ENCODE data around the gene MMD2. TPM values are rescaled to one million over a fixed set of nuclear protein-coding genes. Genes with fewer than 3 reads are reported as not detected.

Gene MMD2
- total RNA-seq, 1 experiment from 2014 or later: not detected

DNA sequence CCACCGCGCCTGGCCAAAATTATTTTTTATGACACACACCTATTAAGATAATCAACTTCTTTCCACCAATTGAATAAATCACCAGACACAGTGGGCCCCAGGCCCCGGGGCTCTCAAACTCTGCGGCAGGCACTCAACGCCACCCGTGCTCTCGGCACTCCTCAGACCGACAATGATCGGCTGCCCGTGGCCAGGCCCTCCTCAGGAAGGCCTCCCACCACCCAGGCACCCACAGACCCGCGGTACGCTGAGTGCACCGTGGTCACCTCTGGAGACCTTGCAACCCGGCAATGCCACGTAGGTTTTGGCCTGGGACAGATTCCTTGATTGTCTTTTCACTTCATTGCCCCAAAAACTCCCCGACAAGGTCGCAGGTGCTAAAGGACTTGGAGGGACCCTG is 82.4 kb downstream of the MMD2 start (continued):
- TF ChIP-seq SP1 (CRISPR knock-in tag; conservative IDR thresholded peaks at IDR 0.05) (no peak), SMAD4 (CRISPR knock-in tag; IDR thresholded peaks at IDR 0.05) (no peak), ZNF671 (CRISPR knock-in tag; IDR thresholded peaks at IDR 0.05) (no peak)
- TF ChIP-seq, protein P1, sequence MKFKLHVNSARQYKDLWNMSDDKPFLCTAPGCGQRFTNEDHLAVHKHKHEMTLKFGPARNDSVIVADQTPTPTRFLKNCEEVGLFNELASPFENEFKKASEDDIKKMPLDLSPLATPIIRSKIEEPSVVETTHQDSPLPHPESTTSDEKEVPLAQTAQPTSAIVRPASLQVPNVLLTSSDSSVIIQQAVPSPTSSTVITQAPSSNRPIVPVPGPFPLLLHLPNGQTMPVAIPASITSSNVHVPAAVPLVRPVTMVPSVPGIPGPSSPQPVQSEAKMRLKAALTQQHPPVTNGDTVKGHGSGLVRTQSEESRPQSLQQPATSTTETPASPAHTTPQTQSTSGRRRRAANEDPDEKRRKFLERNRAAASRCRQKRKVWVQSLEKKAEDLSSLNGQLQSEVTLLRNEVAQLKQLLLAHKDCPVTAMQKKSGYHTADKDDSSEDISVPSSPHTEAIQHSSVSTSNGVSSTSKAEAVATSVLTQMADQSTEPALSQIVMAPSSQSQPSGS (CRISPR knock-in tag; IDR thresholded peaks at IDR 0.05; ENCODE audit: borderline replicate concordance, low read depth): no peak

DNA sequence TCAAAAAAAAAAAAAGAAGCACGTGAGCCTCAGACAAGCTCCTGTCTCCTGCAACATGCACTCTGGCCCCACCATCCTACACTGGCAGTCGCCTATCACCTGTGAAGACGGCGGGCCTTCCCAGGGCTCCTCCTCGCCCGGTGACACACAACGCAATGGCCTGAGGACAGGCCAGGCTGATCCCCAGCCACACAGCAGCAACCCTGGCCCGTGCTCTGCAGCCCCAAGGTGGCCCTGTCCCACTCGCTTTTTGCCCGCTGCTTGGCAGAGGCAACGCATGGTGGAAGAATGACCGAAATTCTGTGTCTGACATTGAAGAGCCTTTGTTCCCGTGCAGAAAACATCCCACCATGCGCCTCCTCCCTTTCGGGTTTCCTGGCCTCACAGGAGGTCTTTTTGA is 83.6 kb downstream of the MMD2 start:
- ChIA-PET CTCF (interaction anchor here (1.7 to 2.5 kb wide), 2 partner anchors 8 to 29 kb away, joined by 5 to 14 read pairs; partner anchors contain the start of gene RADIL), POLR2A (no interaction called here)
- H3K27me3 Mint-ChIP-seq (ENCODE audit: low read depth): peaks cover under 1% of the 10 kb centered on the region; the same call in 1 of the 2 replicates
- no peak for ATAC-seq
- H3K4me3 Mint-ChIP-seq: no peak overlapping the region
- H3K36me3 Mint-ChIP-seq: peaks cover 7% of the 10 kb centered on the region; the same call in 1 of the 2 replicates
- DNase-seq (ENCODE audit: low spot score): no peak
- TF ChIP-seq, protein P2, sequence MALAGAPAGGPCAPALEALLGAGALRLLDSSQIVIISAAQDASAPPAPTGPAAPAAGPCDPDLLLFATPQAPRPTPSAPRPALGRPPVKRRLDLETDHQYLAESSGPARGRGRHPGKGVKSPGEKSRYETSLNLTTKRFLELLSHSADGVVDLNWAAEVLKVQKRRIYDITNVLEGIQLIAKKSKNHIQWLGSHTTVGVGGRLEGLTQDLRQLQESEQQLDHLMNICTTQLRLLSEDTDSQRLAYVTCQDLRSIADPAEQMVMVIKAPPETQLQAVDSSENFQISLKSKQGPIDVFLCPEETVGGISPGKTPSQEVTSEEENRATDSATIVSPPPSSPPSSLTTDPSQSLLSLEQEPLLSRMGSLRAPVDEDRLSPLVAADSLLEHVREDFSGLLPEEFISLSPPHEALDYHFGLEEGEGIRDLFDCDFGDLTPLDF (CRISPR knock-in tag; IDR thresholded peaks at IDR 0.05): no peak
- TF ChIP-seq, protein P3, sequence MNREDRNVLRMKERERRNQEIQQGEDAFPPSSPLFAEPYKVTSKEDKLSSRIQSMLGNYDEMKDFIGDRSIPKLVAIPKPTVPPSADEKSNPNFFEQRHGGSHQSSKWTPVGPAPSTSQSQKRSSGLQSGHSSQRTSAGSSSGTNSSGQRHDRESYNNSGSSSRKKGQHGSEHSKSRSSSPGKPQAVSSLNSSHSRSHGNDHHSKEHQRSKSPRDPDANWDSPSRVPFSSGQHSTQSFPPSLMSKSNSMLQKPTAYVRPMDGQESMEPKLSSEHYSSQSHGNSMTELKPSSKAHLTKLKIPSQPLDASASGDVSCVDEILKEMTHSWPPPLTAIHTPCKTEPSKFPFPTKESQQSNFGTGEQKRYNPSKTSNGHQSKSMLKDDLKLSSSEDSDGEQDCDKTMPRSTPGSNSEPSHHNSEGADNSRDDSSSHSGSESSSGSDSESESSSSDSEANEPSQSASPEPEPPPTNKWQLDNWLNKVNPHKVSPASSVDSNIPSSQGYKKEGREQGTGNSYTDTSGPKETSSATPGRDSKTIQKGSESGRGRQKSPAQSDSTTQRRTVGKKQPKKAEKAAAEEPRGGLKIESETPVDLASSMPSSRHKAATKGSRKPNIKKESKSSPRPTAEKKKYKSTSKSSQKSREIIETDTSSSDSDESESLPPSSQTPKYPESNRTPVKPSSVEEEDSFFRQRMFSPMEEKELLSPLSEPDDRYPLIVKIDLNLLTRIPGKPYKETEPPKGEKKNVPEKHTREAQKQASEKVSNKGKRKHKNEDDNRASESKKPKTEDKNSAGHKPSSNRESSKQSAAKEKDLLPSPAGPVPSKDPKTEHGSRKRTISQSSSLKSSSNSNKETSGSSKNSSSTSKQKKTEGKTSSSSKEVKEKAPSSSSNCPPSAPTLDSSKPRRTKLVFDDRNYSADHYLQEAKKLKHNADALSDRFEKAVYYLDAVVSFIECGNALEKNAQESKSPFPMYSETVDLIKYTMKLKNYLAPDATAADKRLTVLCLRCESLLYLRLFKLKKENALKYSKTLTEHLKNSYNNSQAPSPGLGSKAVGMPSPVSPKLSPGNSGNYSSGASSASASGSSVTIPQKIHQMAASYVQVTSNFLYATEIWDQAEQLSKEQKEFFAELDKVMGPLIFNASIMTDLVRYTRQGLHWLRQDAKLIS (CRISPR knock-in tag; IDR thresholded peaks at IDR 0.05; ENCODE audit: borderline replicate concordance): no peak
- TF ChIP-seq USF2 (CRISPR knock-in tag; IDR thresholded peaks at IDR 0.05) (no peak), CBFB (CRISPR knock-in tag; IDR thresholded peaks at IDR 0.05; ENCODE audit: low read depth) (no peak)
- TF ChIP-seq, protein P4, sequence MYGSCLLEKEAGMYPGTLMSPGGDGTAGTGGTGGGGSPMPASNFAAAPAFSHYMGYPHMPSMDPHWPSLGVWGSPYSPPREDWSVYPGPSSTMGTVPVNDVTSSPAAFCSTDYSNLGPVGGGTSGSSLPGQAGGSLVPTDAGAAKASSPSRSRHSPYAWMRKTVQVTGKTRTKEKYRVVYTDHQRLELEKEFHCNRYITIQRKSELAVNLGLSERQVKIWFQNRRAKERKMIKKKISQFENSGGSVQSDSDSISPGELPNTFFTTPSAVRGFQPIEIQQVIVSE (CRISPR knock-in tag; IDR thresholded peaks at IDR 0.05; ENCODE audit: borderline replicate concordance): no peak
- H3K27ac Mint-ChIP-seq: no peak overlapping the region
- no peaks in the 10 kb centered on the region for H3K9me3 Mint-ChIP-seq
- H3K4me1 Mint-ChIP-seq: peaks cover 11% of the 10 kb centered on the region

DNA sequence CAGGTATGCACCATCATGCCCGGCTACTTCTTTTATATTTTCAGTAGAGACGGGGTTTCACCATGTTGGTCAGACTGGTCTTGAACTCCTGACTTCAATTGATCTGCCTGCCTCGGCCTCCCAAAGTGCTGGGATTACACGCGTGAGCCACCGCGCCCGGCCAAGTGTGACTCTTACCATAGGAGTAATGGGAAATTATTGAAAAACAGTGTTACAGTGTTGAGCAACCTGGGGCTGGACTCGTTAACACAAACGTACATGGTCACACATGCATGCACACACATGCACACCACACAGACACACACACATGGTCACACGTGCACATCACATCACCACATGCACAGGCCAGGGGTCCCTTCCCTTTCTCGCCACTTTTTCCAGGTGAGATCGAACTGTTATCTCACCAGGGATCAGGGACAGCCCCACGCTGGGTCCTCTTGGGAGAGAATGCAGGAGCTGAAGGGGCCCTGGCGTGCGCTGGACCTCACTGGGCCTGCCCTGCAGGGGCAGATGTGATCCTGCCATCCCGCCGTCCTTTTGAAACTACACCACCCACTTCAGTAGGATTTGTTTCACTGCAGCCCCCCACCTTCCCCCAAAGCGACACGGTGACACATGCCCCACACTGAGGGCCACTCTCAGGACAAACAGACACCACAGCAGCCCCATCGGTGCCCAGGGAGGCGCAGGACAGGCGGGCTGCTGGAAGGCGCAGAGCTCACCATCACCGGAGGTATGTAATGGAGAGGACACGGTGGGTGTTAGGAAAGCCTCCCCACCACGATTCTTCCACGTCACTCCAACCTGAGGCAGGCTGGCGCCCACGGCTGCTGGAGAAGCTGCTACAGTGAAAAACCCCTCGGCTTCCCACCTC is 85.7 kb downstream of the MMD2 start:
- Mint-ChIP-seq H3K27me3 (ENCODE audit: low read depth) (no peaks in the 10 kb centered on the region; the same call in 1 of the 2 replicates), H3K4me3 (no peak overlapping the region), H3K4me1 (peaks cover 11% of the 10 kb centered on the region), H3K9me3 (peaks cover 3% of the 10 kb centered on the region), H3K27ac (no peak overlapping the region), H3K36me3 (peaks cover 7% of the 10 kb centered on the region; the same call in 1 of the 2 replicates)
- CTCF ChIA-PET: interaction anchor here (1.7 to 2.5 kb wide), 3 partner anchors 10 to 43 kb away, joined by 5 to 14 read pairs (median 5); partner anchors contain the start of gene RADIL
- TF ChIP-seq ZSCAN18 (CRISPR knock-in tag; IDR thresholded peaks at IDR 0.05) (no peak), ZNF671 (CRISPR knock-in tag; IDR thresholded peaks at IDR 0.05) (no peak), FOXP1 (CRISPR knock-in tag; IDR thresholded peaks at IDR 0.05; ENCODE audit: borderline replicate concordance) (no peak), ZNF317 (CRISPR knock-in tag; IDR thresholded peaks at IDR 0.05; ENCODE audit: borderline replicate concordance, low read depth) (no peak), FOXJ3 (CRISPR knock-in tag; IDR thresholded peaks at IDR 0.05; ENCODE audit: borderline replicate concordance) (no peak), CREM (CRISPR knock-in tag; IDR thresholded peaks at IDR 0.05) (no peak), ZNF512 (CRISPR knock-in tag; IDR thresholded peaks at IDR 0.05; ENCODE audit: borderline replicate concordance) (no peak), MYBL2 (CRISPR knock-in tag; IDR thresholded peaks at IDR 0.05) (no peak), SMAD4 (CRISPR knock-in tag; IDR thresholded peaks at IDR 0.05) (no peak)
- TF ChIP-seq, protein P5, sequence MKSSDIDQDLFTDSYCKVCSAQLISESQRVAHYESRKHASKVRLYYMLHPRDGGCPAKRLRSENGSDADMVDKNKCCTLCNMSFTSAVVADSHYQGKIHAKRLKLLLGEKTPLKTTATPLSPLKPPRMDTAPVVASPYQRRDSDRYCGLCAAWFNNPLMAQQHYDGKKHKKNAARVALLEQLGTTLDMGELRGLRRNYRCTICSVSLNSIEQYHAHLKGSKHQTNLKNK (CRISPR knock-in tag; IDR thresholded peaks at IDR 0.05): no peak
- DNase-seq (ENCODE audit: low spot score): no peak
- POLR2A ChIA-PET: no interaction called here
- no peak for ATAC-seq

Measured in WTC11 (cell line).